ENCODE data around the gene TRIM28. TPM values are rescaled to one million over a fixed set of nuclear protein-coding genes. Genes with fewer than 3 reads are reported as not detected.

TRIM28 gene
- total and polyA plus RNA-seq, 9 of the 15 experiments (the other 6 are each of a cell fraction or from before 2014, with no cell fraction given): 12.1 to 797 (median 490) TPM

DNA sequence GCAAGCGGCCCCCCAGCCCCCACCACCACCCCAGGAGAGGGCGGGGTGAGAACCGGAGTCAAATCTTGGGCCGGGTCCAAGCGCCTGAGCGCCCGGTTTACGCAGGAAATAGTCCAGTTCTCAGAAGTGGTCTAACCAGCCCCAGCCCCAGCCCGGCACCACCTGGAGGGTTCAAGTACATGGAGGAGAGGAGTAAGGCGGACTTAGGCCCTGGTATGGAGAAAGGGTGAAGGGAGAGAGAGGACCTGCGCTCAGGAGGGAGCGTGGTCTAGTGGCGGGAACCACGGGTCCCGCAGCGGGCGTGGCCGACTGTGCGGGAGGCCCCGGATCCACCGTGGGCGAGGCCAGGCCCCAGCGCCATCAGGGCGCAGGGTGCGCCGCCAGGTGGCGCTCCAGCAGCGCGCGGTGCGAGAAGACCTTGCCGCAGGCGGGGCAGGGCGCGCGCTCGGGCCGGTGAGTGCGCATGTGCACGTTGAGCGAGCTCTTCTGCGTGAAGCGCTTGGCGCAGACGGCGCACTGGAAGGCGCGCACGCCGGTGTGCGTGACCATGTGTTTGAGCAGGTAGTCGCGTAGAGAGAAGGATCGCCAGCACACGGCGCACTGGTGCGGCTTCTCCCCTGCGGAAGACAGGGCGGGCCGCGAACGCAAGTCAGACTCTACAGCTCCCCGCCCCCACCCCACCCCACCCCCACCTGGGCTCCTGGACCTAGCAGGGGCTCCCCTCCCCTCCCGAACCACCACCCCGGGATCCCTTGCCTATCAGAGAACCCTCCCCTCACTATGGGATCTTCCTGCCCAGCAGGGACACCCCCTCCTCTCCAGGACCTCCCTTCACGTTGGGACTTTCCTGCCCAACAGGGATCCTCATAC lies 29.9 kb upstream of the TRIM28 start (continued):
- TF ChIP-seq, protein P1, sequence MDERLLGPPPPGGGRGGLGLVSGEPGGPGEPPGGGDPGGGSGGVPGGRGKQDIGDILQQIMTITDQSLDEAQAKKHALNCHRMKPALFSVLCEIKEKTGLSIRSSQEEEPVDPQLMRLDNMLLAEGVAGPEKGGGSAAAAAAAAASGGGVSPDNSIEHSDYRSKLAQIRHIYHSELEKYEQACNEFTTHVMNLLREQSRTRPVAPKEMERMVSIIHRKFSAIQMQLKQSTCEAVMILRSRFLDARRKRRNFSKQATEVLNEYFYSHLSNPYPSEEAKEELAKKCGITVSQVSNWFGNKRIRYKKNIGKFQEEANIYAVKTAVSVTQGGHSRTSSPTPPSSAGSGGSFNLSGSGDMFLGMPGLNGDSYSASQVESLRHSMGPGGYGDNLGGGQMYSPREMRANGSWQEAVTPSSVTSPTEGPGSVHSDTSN (CRISPR knock-in tag; IDR thresholded peaks at IDR 0.05; ENCODE audit: low read depth): no peak
- TF ChIP-seq, protein P1 (tag; conservative IDR thresholded peaks at IDR 0.05; ENCODE audit: low read depth): no peak
- TF ChIP-seq TEAD4 (IDR thresholded peaks at IDR 0.05; ENCODE audit: low read length) (no peak; the same call in 1 of the 2 replicates), TEAD4 (CRISPR knock-in tag; IDR thresholded peaks at IDR 0.05; ENCODE audit: borderline replicate concordance) (no peak), ZNF217 (CRISPR knock-in tag; IDR thresholded peaks at IDR 0.05) (no peak), HOXB6 (CRISPR knock-in tag; IDR thresholded peaks at IDR 0.05; ENCODE audit: borderline replicate concordance) (no peak), TEAD2 (tag; IDR thresholded peaks at IDR 0.05) (no peak), ARID2 (IDR thresholded peaks at IDR 0.05) (no peak), ETV5 (CRISPR knock-in tag; IDR thresholded peaks at IDR 0.05; ENCODE audit: low read depth) (peak; percentile 47; the same call in 1 of the 2 replicates), ZNF311 (CRISPR knock-in tag; IDR thresholded peaks at IDR 0.05) (no peak), PHTF2 (CRISPR knock-in tag; IDR thresholded peaks at IDR 0.05) (no peak), ZNF75A (CRISPR knock-in tag; IDR thresholded peaks at IDR 0.05) (no peak), EGR1 (conservative IDR thresholded peaks at IDR 0.05) (peak; percentile 60), SAFB (IDR thresholded peaks at IDR 0.05; ENCODE audit: borderline replicate concordance, low read depth, low read length) (0 out of 2 replicates have a peak, but pooled peaks have one; percentile 38), BCL6 (CRISPR knock-in tag; IDR thresholded peaks at IDR 0.05) (no peak), SIN3A (IDR thresholded peaks at IDR 0.05; ENCODE audit: borderline replicate concordance in 2 of 2, control insufficient read depth in 1 of 2, low read depth in 2 of 2, low read length in 2 of 2) (peak in 1 of 2 experiments; percentile 62; a peak in 1 of 4 replicates), OTX1 (CRISPR knock-in tag; IDR thresholded peaks at IDR 0.05) (no peak), NCOA1 (IDR thresholded peaks at IDR 0.05; ENCODE audit: low read depth) (no peak), THRAP3 (IDR thresholded peaks at IDR 0.05; ENCODE audit: borderline replicate concordance) (no peak)
- TF ChIP-seq, protein P2, sequence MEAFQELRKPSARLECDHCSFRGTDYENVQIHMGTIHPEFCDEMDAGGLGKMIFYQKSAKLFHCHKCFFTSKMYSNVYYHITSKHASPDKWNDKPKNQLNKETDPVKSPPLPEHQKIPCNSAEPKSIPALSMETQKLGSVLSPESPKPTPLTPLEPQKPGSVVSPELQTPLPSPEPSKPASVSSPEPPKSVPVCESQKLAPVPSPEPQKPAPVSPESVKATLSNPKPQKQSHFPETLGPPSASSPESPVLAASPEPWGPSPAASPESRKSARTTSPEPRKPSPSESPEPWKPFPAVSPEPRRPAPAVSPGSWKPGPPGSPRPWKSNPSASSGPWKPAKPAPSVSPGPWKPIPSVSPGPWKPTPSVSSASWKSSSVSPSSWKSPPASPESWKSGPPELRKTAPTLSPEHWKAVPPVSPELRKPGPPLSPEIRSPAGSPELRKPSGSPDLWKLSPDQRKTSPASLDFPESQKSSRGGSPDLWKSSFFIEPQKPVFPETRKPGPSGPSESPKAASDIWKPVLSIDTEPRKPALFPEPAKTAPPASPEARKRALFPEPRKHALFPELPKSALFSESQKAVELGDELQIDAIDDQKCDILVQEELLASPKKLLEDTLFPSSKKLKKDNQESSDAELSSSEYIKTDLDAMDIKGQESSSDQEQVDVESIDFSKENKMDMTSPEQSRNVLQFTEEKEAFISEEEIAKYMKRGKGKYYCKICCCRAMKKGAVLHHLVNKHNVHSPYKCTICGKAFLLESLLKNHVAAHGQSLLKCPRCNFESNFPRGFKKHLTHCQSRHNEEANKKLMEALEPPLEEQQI (IDR thresholded peaks at IDR 0.05): no peak
- TF ChIP-seq, protein P3, sequence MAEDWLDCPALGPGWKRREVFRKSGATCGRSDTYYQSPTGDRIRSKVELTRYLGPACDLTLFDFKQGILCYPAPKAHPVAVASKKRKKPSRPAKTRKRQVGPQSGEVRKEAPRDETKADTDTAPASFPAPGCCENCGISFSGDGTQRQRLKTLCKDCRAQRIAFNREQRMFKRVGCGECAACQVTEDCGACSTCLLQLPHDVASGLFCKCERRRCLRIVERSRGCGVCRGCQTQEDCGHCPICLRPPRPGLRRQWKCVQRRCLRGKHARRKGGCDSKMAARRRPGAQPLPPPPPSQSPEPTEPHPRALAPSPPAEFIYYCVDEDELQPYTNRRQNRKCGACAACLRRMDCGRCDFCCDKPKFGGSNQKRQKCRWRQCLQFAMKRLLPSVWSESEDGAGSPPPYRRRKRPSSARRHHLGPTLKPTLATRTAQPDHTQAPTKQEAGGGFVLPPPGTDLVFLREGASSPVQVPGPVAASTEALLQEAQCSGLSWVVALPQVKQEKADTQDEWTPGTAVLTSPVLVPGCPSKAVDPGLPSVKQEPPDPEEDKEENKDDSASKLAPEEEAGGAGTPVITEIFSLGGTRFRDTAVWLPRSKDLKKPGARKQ (CRISPR knock-in tag; IDR thresholded peaks at IDR 0.05): no peak
- TF ChIP-seq, protein P4, sequence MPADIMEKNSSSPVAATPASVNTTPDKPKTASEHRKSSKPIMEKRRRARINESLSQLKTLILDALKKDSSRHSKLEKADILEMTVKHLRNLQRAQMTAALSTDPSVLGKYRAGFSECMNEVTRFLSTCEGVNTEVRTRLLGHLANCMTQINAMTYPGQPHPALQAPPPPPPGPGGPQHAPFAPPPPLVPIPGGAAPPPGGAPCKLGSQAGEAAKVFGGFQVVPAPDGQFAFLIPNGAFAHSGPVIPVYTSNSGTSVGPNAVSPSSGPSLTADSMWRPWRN (IDR thresholded peaks at IDR 0.05; ENCODE audit: low read depth): no peak

All from K562 (cell line).